Measurements from ENCODE around the gene FYB1.

The FYB1 gene

DNA sequence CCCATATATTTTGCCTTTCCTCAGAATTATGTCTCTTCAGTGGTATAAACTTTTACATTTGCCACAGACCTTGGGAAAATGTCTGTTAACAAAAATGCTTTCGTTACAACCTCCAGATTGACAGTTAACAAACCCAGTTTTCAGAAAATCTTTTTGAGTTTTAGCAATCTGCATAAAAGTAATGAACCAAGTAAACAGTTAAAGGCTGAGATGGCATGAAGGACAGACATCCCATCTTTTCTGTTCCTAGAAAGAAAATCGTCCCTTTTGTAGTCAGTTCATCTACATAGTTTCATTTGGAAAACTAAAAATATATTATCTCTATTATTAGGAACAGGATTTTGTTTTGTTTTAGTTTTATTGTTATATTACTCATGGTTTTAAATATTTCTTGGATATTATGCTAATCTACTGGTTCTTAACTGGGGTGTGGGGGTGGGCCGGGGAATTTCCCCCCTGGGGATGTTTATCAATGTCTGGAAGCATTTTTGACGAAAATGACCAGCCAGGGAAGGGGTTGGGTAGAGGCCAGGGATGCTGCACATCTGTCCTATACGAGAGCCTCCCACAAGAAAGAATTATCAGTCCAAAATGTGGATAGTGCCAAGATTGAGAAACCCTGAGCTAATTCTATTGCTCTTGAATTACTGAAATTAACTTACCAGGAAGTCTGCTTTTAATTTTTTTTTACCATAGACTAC lies 11.9 kb downstream of the FYB1 start:
- TF ChIP-seq, protein P1, sequence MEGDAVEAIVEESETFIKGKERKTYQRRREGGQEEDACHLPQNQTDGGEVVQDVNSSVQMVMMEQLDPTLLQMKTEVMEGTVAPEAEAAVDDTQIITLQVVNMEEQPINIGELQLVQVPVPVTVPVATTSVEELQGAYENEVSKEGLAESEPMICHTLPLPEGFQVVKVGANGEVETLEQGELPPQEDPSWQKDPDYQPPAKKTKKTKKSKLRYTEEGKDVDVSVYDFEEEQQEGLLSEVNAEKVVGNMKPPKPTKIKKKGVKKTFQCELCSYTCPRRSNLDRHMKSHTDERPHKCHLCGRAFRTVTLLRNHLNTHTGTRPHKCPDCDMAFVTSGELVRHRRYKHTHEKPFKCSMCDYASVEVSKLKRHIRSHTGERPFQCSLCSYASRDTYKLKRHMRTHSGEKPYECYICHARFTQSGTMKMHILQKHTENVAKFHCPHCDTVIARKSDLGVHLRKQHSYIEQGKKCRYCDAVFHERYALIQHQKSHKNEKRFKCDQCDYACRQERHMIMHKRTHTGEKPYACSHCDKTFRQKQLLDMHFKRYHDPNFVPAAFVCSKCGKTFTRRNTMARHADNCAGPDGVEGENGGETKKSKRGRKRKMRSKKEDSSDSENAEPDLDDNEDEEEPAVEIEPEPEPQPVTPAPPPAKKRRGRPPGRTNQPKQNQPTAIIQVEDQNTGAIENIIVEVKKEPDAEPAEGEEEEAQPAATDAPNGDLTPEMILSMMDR (IDR thresholded peaks at IDR 0.05; ENCODE audit: low read depth, low read length, missing control alignments): no peak
- no peak for DNase-seq (ENCODE audit: low read depth)
- H3K4me3 ChIP-seq (ENCODE audit: low read depth, low read length): no peak overlapping the region

DNA sequence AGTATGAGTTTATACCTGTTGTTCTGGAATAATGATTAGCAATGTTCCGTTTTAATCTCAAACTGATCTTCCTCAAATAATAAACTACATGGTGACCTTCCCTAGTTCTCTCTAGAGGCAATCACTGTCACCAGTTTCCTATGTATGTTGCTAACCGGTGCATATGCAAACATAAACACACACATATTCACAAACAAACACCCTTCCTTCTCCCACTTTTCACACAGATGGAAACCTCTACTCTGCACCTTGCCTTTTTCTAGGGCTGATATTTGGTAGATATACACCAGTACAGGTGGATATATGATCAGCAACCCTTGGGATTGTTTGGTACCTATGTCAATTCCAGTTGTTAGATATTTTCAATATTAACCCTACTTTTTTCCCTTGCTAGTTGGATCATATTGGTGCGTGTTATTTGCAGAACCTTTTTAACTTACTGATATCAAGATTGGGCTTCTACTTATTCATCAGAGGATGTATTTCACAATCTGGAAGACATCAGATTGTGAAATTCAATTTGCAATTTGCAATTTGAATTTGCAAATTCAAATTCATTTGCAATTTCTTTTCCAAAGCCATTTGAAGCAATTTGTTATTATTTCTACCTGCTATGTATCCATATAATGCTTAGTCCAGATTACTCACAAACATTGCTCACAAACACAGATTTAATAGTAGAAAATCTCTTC lies 12.6 kb downstream of the FYB1 start:
- TF ChIP-seq, protein P1 (IDR thresholded peaks at IDR 0.05; ENCODE audit: low read depth, low read length, missing control alignments): no peak
- no peak for DNase-seq (ENCODE audit: low read depth)
- no peak overlapping the region for H3K4me3 ChIP-seq (ENCODE audit: low read depth, low read length)

DNA sequence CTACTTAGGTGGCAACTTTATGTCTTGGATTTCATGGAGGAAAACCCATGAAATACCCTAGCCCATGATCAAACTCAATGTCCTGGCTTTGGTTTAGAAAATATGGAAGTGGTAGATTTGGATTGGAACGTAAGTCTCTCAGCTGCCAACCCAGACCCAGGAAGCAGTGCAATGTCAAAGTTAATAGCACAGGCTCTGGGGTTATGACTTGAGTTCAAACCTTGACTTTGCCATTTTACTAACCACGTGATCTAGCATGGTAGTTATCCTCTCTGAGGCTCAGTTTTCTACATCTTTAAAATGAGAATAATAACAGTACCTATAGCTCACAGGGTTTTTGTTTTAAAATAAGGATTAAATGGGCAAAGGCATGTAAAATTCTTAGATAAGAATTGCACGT lies 13.8 kb downstream of the FYB1 start:
- H3K4me3 ChIP-seq (ENCODE audit: low read depth, low read length): no peak overlapping the region
- no peak for DNase-seq (ENCODE audit: low read depth)
- TF ChIP-seq, protein P1 (IDR thresholded peaks at IDR 0.05; ENCODE audit: low read depth, low read length, missing control alignments): no peak

DNA sequence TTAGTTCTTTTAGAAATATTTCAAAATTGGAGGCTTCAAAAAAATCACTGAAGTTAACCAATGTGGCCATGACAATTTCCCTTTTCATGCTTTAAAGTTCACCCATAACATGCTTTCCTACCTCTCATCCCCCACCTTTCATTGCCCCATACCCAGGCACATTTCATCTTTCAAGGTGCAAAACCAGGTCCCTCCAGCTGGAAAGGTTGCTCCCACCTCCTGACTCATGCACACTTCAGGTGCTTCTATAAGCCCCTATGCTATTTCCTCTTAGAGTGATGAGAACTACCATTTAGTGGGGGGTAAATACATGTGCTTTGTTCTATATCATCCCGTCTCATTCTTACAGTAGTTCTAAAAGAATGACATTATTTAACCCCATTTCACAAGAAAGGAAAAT lies 15.4 kb downstream of the FYB1 start:
- TF ChIP-seq, protein P1 (IDR thresholded peaks at IDR 0.05; ENCODE audit: low read depth, low read length, missing control alignments): no peak
- no peak overlapping the region for H3K4me3 ChIP-seq (ENCODE audit: low read depth, low read length)
- DNase-seq (ENCODE audit: low read depth): no peak

DNA sequence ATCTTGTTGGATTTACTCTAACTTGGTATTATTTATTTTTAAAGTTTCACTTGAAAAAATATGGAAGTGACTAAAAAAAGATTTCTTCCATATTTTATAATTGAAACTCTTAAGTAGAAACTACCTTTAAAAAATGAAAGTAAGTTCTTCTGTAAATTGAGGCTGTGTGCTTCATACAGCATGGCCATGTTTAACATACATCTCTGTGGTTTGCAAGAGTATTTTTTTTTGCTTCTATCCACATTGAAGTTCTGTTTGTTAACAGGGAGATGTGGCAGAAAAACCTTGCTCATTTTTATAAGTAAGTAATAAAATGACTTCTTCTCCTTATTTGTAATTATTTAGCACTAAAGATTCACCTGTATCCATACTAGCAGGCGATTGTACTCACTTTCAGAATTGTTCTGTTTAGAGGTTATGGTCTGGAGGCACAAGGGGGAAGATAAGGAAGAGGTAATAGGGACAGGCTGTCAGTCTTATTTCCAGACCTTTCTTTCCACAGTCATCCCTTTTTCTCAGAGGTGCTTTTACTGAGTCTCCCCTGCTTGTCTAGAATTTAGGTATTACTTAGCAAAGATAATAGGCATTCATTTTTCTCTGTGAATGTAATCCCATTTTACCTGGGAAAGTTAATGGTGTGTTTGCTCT lies 16.0 kb downstream of the FYB1 start:
- TF ChIP-seq, protein P1 (IDR thresholded peaks at IDR 0.05; ENCODE audit: low read depth, low read length, missing control alignments): no peak
- no peak for DNase-seq (ENCODE audit: low read depth)
- H3K4me3 ChIP-seq (ENCODE audit: low read depth, low read length): no peak overlapping the region

DNA sequence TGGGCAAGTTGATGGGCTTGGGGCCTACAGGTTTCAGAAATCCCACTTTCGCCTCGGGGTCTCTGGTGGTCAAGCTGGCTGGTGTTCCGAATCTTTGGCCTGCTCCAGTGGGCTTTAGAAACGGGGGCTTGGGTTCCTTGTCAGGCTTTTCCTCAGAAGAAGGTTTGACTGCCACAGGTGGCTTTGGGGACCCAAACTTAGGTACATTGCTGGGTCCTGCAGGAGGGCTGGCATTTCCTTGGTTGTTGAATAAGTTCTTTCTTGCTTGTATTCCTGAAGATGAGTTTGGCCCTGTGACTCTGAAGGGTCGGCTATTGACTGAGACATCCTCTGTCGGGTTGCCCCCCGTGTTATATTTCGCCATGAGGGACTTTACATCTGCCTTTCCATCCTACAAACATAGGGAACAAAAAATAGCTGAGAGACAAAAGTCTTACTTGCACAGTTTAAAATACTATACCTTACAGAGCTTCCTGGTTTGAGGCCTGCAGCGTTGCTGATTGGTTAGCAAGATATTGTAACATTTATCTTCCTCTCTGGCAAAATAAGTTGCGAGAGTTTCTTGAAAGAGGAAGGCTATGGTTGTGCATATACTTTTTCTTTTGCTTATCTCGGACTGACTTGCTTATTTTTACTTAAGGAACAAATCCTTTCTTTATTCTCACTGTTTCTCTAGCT lies 16.6 kb downstream of the FYB1 start:
- H3K4me3 ChIP-seq (ENCODE audit: low read depth, low read length): no peak overlapping the region
- DNase-seq (ENCODE audit: low read depth): no peak
- TF ChIP-seq, protein P1 (IDR thresholded peaks at IDR 0.05; ENCODE audit: low read depth, low read length, missing control alignments): no peak

All from GM12864 (cell line).